ENCODE measurements around the gene KCNIP3. TPM values are rescaled to one million over a fixed set of nuclear protein-coding genes. Genes with fewer than 3 reads are reported as not detected.

KCNIP3 gene
- polyA plus RNA-seq, 1 of the 3 experiments (the other 2 are of a cell fraction): 0.97 TPM

DNA sequence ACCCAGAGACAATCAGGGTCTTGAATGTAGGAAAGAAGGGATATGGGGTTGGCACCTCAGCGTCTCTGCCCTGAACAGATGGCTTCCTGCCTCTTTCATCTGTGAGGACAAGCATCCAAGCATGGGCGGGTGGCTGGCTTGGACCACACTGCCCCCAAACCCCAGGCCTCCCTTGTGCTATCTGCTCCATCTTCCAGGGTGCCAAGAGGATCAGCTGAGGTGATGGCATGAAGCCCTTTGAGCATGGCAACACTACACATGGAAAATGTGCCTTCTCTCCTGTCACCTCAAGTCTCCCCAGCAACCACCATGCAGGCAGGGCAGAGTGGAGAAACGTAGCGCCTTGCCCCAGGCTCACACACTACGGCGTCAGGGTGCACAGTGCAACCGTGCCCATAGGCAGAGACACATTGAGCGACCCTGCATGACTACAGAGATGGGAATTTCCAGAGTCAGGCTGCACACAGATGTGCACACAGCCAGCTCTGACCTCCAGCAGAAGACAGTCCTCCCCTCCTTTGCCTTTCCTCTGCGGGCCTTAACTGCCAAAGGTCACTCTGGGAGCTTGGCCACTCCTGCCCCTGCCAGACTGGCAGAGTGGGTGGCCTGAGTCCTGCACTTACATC is 1.5 kb downstream of the KCNIP3 start:
- CTCF ChIA-PET: interaction anchor here (1.3 to 1.8 kb wide), 3 partner anchors 67 to 222 kb away, joined by 3 to 4 read pairs (median 4); no protein-coding TSS in a partner anchor
- POLR2A ChIA-PET: no interaction called here
- no peak overlapping the region for H3K9ac ChIP-seq
- WGBS (ENCODE audit: low lambda C conversion rate): 37% methylated on average over 2 of the region's 9 CpGs
- no peaks in the 10 kb centered on the region for H3K9me3 ChIP-seq
- H4K20me1 ChIP-seq (ENCODE audit: insufficient read depth): no peaks in the 10 kb centered on the region
- TF ChIP-seq FOSL2 (IDR thresholded peaks at IDR 0.05; ENCODE audit: borderline replicate concordance, low read depth) (no peak), MEF2A (IDR thresholded peaks at IDR 0.05; ENCODE audit: borderline replicate concordance, low read depth) (no peak), ELF1 (IDR thresholded peaks at IDR 0.05) (no peak), POLR2AphosphoS5 (IDR thresholded peaks at IDR 0.05; ENCODE audit: low read depth, low read length) (no peak), RCOR1 (IDR thresholded peaks at IDR 0.05; ENCODE audit: low read length) (no peak)
- TF ChIP-seq, protein P1, sequence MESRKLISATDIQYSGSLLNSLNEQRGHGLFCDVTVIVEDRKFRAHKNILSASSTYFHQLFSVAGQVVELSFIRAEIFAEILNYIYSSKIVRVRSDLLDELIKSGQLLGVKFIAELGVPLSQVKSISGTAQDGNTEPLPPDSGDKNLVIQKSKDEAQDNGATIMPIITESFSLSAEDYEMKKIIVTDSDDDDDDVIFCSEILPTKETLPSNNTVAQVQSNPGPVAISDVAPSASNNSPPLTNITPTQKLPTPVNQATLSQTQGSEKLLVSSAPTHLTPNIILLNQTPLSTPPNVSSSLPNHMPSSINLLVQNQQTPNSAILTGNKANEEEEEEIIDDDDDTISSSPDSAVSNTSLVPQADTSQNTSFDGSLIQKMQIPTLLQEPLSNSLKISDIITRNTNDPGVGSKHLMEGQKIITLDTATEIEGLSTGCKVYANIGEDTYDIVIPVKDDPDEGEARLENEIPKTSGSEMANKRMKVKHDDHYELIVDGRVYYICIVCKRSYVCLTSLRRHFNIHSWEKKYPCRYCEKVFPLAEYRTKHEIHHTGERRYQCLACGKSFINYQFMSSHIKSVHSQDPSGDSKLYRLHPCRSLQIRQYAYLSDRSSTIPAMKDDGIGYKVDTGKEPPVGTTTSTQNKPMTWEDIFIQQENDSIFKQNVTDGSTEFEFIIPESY (IDR thresholded peaks at IDR 0.05; ENCODE audit: borderline replicate concordance, low read depth): no peak
- TF ChIP-seq, protein P2, sequence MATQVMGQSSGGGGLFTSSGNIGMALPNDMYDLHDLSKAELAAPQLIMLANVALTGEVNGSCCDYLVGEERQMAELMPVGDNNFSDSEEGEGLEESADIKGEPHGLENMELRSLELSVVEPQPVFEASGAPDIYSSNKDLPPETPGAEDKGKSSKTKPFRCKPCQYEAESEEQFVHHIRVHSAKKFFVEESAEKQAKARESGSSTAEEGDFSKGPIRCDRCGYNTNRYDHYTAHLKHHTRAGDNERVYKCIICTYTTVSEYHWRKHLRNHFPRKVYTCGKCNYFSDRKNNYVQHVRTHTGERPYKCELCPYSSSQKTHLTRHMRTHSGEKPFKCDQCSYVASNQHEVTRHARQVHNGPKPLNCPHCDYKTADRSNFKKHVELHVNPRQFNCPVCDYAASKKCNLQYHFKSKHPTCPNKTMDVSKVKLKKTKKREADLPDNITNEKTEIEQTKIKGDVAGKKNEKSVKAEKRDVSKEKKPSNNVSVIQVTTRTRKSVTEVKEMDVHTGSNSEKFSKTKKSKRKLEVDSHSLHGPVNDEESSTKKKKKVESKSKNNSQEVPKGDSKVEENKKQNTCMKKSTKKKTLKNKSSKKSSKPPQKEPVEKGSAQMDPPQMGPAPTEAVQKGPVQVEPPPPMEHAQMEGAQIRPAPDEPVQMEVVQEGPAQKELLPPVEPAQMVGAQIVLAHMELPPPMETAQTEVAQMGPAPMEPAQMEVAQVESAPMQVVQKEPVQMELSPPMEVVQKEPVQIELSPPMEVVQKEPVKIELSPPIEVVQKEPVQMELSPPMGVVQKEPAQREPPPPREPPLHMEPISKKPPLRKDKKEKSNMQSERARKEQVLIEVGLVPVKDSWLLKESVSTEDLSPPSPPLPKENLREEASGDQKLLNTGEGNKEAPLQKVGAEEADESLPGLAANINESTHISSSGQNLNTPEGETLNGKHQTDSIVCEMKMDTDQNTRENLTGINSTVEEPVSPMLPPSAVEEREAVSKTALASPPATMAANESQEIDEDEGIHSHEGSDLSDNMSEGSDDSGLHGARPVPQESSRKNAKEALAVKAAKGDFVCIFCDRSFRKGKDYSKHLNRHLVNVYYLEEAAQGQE (IDR thresholded peaks at IDR 0.05; ENCODE audit: low read depth, low read length): no peak
- no peaks in the 10 kb centered on the region for H3K79me2 ChIP-seq (ENCODE audit: insufficient read depth)
- no peak for DNase-seq
- no peak overlapping the region for H3K4me2 ChIP-seq
- H3K9me2 ChIP-seq: no peaks in the 10 kb centered on the region
- H3K36me3 ChIP-seq (replicated peaks in 1 of 2; ENCODE audit: control insufficient read depth in 1 of 2, insufficient read depth in 2 of 2, low read length in 1 of 2): no peaks in the 10 kb centered on the region
- no peak overlapping the region for H3K4me3 ChIP-seq (ENCODE audit: low read depth in 2 of 2, low read length in 1 of 2)
- H3K27me3 ChIP-seq (ENCODE audit: insufficient read depth): no peaks in the 10 kb centered on the region; the same call in 1 of the 2 replicates
- H3F3A ChIP-seq (replicated peaks; ENCODE audit: insufficient read depth): no peaks in the 10 kb centered on the region
- H3K4me1 ChIP-seq (ENCODE audit: control insufficient read depth in 1 of 2, insufficient read depth in 2 of 2, low read depth in 1 of 2, low read length in 1 of 2): peaks cover 0 to 43% of the 10 kb centered on the region in 2 experiments; a peak in 1 of 4 replicates
- no peak overlapping the region for H3K27ac ChIP-seq (ENCODE audit: low read depth in 2 of 2, low read length in 1 of 2)
- H2AFZ ChIP-seq (ENCODE audit: low read depth): no peak overlapping the region

DNA sequence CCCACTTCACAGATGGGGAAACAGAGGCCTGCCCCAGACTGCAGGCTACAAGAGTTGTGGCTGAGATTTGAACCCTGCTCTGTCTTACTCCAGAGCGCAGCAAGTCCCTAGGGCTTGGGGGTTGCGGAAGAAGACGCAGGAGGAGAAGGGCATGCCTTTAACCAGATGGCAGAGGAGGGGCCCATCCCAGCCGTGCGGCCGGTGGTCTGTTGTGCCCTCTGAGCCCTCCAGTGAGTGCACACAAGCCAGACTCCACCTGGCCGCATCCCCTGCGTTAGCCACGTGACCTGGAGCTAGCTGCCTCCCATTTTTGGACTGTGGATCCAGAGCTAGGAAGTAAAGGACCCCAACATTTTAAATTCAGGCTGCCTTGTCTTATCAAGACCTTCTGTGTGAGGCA is 2.8 kb downstream of the KCNIP3 start:
- H3K9ac ChIP-seq: no peak overlapping the region
- no peak overlapping the region for H3K27ac ChIP-seq (ENCODE audit: low read depth in 2 of 2, low read length in 1 of 2)

More for the DNA sequence above, 2.8 kb downstream of the KCNIP3 start:
- no peaks in the 10 kb centered on the region; the same call in 1 of the 2 replicates for H3K27me3 ChIP-seq (ENCODE audit: insufficient read depth)
- H3F3A ChIP-seq (replicated peaks; ENCODE audit: insufficient read depth): no peaks in the 10 kb centered on the region
- H2AFZ ChIP-seq (ENCODE audit: low read depth): no peak overlapping the region
- no peaks in the 10 kb centered on the region for H3K9me3 ChIP-seq
- no peaks in the 10 kb centered on the region for H3K79me2 ChIP-seq (ENCODE audit: insufficient read depth)
- no peak overlapping the region for H3K4me3 ChIP-seq (ENCODE audit: low read depth in 2 of 2, low read length in 1 of 2)
- POLR2A ChIA-PET: no interaction called here
- 60% methylated on average over 6 of the region's 9 CpGs for WGBS (ENCODE audit: low lambda C conversion rate)
- peaks cover 0 to 56% of the 10 kb centered on the region in 2 experiments; a peak in 2 of 4 replicates for H3K4me1 ChIP-seq (ENCODE audit: control insufficient read depth in 1 of 2, insufficient read depth in 2 of 2, low read depth in 1 of 2, low read length in 1 of 2)
- no peaks in the 10 kb centered on the region for H3K36me3 ChIP-seq (replicated peaks in 1 of 2; ENCODE audit: control insufficient read depth in 1 of 2, insufficient read depth in 2 of 2, low read length in 1 of 2)
- no peak for DNase-seq
- H3K9me2 ChIP-seq: no peaks in the 10 kb centered on the region
- TF ChIP-seq ELF1 (IDR thresholded peaks at IDR 0.05) (no peak), CHD2 (IDR thresholded peaks at IDR 0.05; ENCODE audit: low read length, partially characterized antibody) (no peak), RAD21 (IDR thresholded peaks at IDR 0.05; ENCODE audit: low read length) (no peak), RCOR1 (IDR thresholded peaks at IDR 0.05; ENCODE audit: low read length) (no peak), GABPA (IDR thresholded peaks at IDR 0.05; ENCODE audit: low read depth) (no peak), RXRA (IDR thresholded peaks at IDR 0.05; ENCODE audit: borderline replicate concordance, low read depth) (no peak), TEAD4 (IDR thresholded peaks at IDR 0.05; ENCODE audit: borderline replicate concordance, insufficient read depth) (no peak), SIN3A (IDR thresholded peaks at IDR 0.05; ENCODE audit: borderline replicate concordance, low read depth, low read length) (no peak), GATA2 (CRISPR knock-in tag; IDR thresholded peaks at IDR 0.05) (no peak), JUND (IDR thresholded peaks at IDR 0.05) (no peak), MXI1 (IDR thresholded peaks at IDR 0.05; ENCODE audit: low read depth, low read length) (no peak)
- TF ChIP-seq, protein P3, sequence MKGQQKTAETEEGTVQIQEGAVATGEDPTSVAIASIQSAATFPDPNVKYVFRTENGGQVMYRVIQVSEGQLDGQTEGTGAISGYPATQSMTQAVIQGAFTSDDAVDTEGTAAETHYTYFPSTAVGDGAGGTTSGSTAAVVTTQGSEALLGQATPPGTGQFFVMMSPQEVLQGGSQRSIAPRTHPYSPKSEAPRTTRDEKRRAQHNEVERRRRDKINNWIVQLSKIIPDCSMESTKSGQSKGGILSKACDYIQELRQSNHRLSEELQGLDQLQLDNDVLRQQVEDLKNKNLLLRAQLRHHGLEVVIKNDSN (IDR thresholded peaks at IDR 0.05; ENCODE audit: borderline replicate concordance, low read depth): no peak
- TF ChIP-seq, protein P4, sequence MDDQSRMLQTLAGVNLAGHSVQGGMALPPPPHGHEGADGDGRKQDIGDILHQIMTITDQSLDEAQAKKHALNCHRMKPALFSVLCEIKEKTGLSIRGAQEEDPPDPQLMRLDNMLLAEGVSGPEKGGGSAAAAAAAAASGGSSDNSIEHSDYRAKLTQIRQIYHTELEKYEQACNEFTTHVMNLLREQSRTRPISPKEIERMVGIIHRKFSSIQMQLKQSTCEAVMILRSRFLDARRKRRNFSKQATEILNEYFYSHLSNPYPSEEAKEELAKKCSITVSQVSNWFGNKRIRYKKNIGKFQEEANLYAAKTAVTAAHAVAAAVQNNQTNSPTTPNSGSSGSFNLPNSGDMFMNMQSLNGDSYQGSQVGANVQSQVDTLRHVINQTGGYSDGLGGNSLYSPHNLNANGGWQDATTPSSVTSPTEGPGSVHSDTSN (IDR thresholded peaks at IDR 0.05): no peak
- CTCF ChIA-PET: no interaction called here
- no peak overlapping the region for H3K4me2 ChIP-seq
- H4K20me1 ChIP-seq (ENCODE audit: insufficient read depth): no peaks in the 10 kb centered on the region
